Measurements from ENCODE around the gene CGREF1. TPM values are rescaled to one million over a fixed set of nuclear protein-coding genes. Genes with fewer than 3 reads are reported as not detected.

Gene CGREF1
- total RNA-seq, 1 donor from 2014 or later = 2.3 TPM

- no peak overlapping the region for H3K4me3 ChIP-seq (ENCODE audit: low read depth, low read length)
- TF ChIP-seq CTCF (conservative IDR thresholded peaks at IDR 0.05; ENCODE audit: low read depth, low read length) = no peak
These were observed 36.8 kb downstream of the CGREF1 start for GRCh38 chr2:27081984-27082772.

GRCh38 chr2:27080603-27080936 lies 38.4 kb downstream of the CGREF1 start:
- no peak overlapping the region for H3K4me3 ChIP-seq (ENCODE audit: low read depth, low read length)
- TF ChIP-seq CTCF (conservative IDR thresholded peaks at IDR 0.05; ENCODE audit: low read depth, low read length) = no peak

More at GRCh38 chr2:27081984-27082772, 36.8 kb downstream of the CGREF1 start:
- no peak for DNase-seq (ENCODE audit: low read depth)

GRCh38 chr2:27080140-27080469 lies 38.8 kb downstream of the CGREF1 start:
- no peak overlapping the region for H3K4me3 ChIP-seq (ENCODE audit: low read depth, low read length)

More at GRCh38 chr2:27080603-27080936, 38.4 kb downstream of the CGREF1 start:
- DNase-seq (ENCODE audit: low read depth) = no peak

GRCh38 chr2:27079233-27080139 lies 39.4 kb downstream of the CGREF1 start:
- no peak for TF ChIP-seq CTCF (conservative IDR thresholded peaks at IDR 0.05; ENCODE audit: low read depth, low read length)
- H3K4me3 ChIP-seq (ENCODE audit: low read depth, low read length) = no peak overlapping the region
- DNase-seq (ENCODE audit: low read depth) = no peak

More at GRCh38 chr2:27080140-27080469, 38.8 kb downstream of the CGREF1 start:
- no peak for DNase-seq (ENCODE audit: low read depth)
- TF ChIP-seq CTCF (conservative IDR thresholded peaks at IDR 0.05; ENCODE audit: low read depth, low read length) = no peak

- H3K4me3 ChIP-seq (ENCODE audit: low read depth, low read length) = no peak within 1 kb of the TSS
- DNase-seq (ENCODE audit: low read depth) = no peak
- TF ChIP-seq CTCF (conservative IDR thresholded peaks at IDR 0.05; ENCODE audit: low read depth, low read length) = no peak
These were observed 40.4 kb downstream of the CGREF1 start, which contains the start of gene EMILIN1 for GRCh38 chr2:27078267-27079194. EMILIN1 (plus strand) TSS chr2:27078615; CDS start chr2:27079066, 451 bp downstream.

GRCh38 chr2:27077231-27077630 lies 41.7 kb downstream of the CGREF1 start:
- DNase-seq (ENCODE audit: low read depth) = no peak
- no peak overlapping the region for H3K4me3 ChIP-seq (ENCODE audit: low read depth, low read length)
- no peak for TF ChIP-seq CTCF (conservative IDR thresholded peaks at IDR 0.05; ENCODE audit: low read depth, low read length)
